Measurements from ENCODE around the gene AKT3.

The AKT3 gene

DNA sequence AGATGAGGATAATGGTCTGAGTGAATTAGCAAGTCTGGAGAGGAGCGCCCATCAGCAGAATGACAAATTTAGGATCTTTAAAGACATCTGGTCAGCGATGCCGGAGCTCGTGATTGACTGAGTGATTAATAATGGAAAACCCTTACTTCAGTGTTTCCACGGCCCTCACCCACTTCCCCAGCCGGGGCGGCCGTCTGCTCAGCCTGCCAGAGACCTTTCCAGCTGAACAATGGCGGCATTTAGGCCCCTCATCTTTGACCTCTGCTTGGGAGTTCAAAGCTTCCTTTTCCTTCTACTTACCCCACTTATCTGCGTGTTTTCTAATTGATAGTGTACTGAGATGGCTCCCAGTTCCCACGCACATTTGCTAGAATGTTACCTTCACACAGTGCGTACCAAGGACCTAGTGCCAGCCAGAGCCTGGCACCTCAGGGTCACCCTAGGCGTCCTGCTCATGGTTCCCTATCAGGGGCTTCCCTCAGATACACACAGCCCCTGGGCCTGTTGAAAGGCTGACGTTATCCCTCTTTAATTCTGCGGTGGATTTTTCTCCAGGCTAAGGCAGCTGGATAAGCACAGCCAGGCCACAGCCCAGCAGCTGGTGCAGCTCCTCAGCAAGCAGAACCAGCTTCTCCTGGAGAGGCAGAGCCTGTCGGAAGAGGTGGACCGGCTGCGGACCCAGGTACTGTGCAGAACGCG, 361.4 kb downstream of the AKT3 start:
- no peak for DNase-seq (ENCODE audit: low read depth in 2 of 2)

DNA sequence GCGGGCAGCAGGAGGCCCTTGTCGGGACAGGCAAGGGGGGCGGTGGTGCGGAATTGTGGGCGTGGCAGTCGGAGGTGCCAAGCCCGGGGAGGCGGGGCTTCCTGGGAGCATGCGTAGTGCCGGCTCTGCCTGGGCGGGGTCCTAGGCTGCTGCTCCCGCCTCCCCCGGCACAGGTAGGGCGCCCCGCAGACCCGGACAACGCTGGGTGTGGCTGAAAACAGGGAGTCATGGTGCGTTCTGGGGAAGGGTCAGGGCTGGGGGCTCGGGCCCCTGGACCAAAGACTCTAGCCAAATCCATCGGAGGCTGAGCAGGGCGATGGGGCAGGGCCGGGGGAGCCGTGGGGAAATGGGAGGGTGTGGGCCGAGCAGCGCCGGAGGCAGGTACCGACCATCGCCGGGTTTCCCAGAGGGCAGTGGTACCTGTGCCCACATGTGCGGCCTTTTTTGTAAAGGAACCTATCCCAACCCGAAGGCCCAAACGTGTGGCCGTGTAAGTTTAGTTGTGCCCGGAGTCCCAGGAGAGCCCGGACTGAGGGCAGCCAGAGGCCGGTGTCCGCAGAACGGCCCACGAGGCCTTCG, 362.3 kb downstream of the AKT3 start:
- DNase-seq (ENCODE audit: low read depth in 2 of 2), result no peak

DNA sequence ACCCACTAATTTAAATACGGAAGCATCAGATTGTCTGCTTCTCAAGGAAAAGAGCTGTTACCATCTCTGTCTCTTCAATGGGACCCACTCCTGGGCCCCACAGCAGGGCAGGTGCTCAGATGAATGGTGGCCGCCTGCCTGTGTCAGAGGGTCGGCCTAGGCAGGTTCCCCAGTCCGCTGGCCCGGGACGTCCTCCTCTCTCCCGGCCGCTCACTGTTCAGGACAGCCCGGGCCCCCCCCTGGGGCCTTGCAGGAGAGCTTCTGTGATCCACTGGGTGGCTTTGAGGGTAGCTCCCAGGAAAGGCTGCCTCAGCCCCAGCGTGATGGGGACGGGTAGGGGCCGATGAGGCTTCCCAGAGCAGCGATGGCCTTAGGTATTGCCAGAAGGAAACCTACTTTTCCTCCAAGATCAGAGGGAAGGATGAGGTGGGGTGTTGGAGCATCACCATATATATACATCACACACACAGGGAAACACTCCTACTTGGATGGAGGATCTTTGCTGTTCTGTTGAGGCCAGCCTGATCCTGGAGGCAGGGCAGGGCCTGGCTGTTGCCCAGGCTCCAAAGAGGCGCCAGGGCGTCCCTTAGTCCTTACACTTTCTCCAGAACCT, 362.9 kb downstream of the AKT3 start:
- DNase-seq (ENCODE audit: low read depth in 2 of 2), result no peak

DNA sequence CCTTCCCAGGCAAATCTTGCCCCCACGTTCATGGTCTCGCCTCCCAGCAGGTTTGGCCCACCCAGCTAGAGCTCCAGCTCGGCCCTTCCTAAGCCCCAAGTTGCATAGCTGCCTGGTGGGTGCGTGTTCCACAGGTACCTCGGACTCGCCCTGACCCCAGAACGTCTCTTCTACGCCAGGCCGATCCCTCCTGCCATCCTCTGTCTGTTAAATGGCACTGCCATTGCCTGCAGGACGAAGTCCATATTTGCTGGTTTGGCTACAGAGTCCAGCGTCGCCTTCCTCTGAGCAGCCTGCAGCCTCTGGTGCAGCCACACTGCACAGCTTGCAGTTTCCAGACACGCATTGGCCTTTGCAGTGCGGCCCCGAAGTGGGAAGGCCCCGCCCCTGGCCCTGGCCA, 366.1 kb downstream of the AKT3 start:
- no peak for DNase-seq (ENCODE audit: low read depth in 2 of 2)

DNA sequence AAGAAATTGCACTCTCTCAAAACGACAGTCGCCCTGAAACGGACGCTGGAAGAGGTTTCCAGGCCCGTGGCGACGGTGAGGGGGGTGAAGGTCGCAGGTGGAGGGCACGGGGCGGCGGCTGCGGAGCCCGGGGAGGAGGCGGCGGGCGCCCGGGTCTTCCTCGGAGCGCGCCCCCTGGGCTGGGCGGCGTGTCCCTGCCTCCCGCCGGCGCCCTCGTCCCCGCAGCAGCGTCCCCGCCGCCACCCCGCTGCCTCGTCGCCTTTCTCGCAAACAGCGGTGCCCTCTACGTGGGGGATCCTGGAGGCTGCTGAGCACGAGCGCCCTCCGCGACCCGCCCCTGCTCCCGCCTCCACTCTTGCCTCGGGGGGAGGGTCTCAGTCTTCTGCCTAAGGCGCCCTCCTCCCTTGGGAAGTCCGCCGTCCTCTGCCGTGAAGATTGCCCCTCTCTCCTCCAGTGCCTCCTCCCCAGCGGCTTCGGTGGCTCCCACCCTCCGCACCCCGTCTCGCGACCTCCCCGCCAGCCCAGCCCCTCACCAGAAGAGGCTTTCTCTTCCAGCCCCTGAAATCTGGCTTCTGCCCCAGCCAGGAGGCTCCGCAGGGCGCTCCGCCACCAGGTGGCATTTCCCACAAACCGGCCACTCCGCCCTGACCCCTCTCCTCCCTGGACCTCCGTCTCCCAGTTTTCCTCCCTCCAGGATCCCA, 366.8 kb downstream of the AKT3 start:
- DNase-seq (ENCODE audit: low read depth in 2 of 2), result no peak

DNA sequence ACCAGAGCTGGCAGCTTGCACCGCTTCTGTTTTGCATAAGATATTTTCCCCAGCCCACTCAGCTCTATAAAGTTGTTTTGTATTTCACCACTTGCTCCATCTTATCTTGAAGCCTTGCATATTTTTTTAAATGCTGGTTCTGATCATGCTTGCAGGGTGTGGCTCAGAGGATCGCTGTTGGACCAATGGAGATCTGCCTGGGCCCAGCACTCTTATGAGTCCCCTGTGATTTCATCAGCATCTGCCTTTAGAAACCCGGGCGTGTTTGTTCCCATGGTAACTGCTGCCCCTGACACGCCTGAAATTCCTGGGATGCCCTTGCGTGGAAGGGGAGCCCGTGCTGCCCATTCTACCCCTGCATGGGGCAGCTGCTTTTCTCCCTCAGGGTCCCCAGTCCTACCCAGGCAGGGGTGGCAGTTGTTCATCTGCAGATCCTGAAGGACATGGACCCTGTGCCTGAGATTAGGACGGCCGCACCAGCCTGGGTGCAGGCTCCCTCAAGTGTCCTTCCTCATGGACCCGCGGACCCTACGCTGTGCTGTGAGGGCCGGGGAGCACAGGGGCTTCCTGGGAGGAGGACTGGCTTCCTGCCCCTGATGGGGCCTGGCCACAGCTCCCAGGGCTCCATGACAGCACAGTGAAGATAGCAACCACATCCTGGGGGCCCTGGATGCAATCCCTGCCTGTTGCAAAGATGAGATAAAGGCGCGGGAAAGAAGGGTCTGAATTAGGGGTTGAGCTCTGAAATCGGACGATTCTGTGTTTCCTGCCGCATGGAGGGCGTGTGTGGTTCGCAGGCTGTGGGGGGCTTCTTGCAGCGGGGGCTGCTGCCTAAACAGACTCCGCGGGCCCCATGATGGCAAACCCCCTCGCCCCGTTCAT, 367.7 kb downstream of the AKT3 start:
- DNase-seq (ENCODE audit: low read depth in 2 of 2), result no peak

DNA sequence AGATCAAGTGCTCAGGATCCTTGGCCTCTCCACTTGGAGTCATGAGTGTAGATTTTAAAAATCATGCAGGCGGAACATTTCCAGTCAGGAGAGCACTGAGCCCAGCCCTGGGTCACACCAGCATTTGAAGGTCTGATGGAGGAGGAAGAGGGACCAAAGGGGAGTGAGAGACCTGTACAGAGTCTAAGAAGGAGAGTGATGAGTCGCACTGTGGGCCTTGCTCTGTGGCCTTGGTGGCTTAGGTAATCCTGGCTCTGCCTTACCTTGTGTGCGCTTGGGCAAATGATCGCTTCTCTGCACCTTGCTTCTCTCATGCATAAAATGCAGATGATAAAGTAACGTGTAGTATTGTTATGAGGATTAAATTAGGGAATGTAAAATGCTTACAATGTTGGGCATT, 368.9 kb downstream of the AKT3 start:
- no peak for DNase-seq (ENCODE audit: low read depth in 2 of 2)

DNA sequence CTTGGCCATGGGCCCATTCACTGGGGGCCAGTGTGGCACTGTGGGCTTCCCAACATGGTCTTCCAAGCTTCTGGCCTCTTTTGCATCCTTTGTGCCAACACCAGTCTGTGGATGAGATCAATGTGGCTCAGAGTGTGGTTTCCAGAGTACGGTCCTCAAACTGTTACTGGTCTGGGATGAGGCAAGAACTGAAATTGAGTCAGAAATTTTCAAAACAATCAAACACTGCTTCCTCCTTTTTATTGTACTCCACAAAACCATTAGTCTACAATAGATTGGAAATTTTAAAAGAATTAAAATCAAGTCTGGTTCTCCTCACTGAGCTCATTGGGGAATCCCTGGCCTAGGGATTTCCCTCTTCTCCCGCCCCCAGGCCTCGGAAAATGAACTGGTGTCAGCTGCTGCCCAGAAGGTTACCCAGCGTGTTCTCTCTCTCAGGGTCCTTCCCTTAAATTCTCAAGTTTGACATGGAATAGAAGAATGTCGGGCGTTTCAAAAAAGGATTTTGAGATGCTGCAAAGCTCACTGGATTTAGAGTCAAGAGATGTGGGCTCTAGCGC, 372.2 kb downstream of the AKT3 start:
- no peak for DNase-seq (ENCODE audit: low read depth in 2 of 2)

DNA sequence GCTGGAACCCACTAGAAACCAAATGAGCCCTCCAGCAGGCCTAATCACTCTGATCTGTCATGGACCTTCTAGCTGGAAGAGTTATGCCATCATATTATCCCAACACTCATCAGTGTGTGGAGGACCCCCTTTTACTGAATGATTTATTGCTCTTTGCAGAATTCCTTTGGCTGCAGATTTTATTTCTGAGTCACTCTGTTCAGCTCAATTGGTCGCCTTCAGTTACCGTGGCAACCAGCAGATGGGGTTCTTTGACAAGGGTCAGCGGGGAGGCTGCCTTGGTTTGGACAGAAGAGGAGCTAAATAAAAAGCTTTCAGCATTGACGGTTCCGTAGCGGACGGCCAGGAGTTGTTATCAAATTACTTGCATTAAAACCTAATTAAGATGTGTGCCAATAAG, 374.1 kb downstream of the AKT3 start:
- DNase-seq (ENCODE audit: low read depth in 2 of 2), result no peak

DNA sequence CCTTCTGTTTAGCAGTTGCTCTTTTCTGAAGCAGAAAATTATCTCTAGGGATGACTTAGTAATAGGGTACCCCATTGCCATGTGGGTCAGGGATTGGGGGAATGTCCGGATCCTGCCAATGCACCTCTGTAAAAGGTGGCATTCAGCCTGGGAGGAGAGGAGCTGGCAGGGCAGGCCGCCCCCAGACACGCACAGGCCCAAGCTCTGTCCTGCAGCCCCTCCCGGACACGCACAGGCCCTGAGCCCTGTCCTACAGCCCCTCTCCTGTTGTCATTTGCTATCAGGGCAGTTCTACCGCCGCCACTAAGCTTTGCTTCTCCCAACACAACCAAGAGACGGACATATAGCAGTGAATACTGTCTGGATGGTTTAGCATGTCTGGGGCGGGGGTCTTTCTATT, 375.1 kb downstream of the AKT3 start:
- no peak for DNase-seq (ENCODE audit: low read depth in 2 of 2)

DNA sequence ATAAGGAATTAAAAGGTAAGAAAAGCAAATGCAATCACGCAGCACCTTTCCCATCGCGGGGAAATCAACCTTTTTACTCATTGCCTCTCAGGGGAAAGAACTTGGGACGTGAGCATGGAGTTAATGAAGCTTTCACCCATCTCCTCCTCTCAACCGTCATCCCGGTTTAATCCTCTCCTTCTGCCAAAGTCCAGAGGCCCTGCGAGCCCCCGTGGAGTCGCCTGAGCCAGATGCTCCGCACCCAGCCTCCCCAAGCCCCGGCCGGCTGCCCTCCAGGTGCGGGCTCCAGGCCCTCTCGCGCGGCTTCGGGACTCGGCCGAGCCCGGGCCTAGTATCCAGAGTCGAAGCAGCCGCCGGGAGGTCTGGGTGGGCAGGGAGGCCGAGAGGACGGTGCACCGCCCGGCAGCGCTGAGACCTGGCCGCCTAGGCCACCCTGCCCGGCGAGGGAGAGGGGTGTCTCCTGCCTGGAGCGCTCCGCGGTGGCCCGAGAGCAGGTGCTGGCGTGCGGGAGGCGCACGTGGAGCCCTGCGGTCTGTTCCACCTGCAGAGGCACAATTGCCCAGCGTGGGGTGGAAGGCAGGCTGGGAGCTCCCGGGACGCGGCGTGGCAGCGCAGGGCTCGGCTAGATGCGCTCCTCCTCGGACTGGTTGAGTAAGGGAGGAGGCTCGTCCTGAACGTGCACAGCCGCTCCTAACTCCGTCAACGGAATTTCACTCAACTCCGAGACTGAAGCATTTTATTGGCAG, 375.7 kb downstream of the AKT3 start:
- DNase-seq (ENCODE audit: low read depth in 2 of 2), result no peak

DNA sequence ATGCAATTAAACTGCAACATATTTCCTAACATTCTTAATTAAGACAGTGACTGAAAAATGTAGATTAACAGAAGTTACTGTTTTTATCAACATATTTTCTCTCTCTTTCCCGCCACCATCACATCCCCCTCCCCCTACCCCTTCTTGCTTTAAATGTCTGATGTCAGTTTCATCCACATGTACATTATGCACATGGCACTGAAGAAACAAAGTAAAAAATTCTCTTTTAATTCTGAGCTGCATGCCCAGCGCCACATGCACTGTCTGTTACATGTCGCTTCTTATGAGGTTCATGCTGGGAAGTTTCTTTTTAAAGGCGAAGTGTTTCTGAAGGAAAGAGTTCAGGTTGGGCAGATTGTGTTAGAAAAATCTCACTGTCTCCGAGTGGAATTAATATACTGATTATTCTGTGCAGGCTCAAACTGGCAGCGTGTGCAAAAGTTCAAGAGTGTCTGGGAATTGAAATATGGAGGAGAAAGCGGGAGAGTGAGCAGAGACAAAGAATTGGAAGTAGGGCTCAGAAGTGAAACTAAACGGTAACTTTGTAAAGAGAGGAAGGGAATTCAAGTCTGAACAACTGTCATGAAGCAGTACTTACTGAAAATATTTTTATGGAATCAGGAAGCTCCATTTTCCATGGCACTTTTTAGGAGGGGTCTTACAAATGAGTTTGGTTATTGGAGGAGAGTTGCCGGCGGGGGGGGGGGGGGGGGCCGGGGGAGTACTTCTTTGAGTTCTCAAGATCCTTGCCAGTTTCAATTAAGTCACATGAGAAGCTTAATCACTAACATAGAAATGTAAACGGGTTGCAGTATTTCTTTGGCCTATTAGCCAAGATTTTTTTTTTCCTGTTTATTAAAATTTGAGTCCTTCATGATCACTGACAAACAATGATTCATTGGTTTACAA, 376.6 kb downstream of the AKT3 start:
- DNase-seq (ENCODE audit: low read depth in 2 of 2), result no peak

DNA sequence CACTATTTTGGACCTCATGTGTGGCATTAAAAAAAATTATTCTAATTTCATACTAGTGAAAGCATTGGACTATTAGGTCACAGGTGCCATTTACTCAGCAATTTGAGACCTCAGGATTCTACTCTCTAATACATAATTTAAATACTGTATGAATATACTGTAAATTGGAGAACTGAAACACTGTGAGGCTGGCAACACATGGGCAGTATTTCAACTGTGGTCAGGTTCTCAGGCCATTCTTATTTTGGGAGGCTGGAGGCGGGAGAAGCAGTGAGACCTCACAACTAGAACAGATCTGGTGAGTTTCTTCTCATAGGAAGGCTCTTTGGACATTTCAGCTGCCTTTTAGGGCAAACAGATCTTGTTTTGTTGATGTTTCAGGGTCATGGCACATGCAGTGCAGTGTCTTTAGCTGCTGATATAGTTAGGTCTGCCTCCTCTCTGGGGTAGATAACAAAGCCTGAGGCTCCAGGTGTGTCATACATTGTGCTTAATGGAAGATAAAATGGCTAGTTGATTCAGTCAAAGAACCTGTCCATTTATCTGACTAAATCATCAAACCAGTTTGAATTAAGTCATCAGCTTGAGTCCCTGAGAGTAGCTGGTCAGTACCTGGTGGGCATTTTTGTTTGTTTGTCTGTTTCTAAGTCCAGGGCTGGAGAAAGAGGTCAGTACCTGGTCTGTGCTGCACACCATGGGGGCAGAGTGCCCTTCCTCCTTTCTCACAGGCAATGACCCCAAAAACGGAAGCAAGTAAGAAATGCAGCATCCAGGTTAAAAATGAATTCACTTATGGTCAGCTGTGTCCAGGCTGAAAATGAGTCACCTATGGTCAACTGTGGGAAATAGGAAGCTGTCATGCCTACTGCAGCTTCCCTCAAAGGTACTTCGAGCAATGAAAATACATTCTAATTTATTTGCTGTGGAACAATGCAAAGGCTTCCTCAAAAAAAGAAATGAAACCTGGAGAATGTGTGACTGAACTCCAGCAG, 378.0 kb downstream of the AKT3 start:
- no peak for DNase-seq (ENCODE audit: low read depth in 2 of 2)

DNA sequence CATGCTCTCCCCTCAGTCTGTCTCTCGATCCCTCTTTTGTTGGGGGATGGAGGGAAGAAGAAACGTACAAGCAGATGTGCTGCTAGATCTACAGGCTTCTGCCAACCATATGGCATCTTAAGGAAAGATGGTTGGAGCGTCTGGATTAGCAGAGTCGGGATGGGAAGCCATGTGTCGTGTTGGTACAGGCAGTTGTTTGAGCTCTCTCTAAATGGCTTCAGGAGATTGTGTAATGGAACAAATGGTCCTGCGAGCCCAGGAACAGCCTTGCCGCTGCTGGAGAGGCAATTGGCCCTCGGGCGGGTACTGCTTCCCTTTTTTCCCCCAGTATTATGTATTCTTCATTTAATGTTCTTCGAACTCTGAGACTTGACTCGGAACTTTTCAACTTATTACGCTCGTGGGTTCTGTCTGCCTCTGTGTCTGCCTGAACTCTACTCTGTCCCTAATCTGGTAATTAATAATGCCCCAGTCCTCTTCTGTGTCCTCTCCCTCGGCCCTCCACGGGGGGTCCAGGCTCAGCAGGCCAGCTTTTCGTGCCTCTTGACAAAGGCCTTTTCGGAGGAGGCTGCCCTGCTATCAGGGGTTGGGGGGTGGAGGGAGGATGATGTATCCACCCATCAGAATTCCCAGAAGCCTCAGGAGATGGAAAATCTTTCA, 378.9 kb downstream of the AKT3 start:
- no peak for DNase-seq (ENCODE audit: low read depth in 2 of 2)

DNA sequence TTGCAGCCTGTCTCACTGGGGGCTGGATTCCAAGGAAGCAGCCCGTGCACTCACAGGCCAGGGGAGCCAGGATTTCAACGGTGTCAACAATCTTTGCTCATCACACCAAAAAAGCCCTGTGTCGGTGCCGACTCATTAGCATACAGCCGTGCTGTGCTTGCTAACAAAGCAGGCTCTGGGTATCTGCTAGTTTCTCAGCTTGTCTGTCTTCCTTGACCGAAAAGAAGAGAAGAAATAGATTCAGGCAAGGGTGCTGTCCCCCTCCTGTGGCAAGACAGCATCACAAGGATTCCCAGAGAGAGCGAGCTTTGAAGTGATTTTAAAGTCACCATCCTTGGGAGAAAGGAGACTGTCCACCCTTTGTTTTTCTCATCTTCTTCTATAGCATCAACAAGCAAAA, 379.5 kb downstream of the AKT3 start:
- no peak for DNase-seq (ENCODE audit: low read depth in 2 of 2)

DNA sequence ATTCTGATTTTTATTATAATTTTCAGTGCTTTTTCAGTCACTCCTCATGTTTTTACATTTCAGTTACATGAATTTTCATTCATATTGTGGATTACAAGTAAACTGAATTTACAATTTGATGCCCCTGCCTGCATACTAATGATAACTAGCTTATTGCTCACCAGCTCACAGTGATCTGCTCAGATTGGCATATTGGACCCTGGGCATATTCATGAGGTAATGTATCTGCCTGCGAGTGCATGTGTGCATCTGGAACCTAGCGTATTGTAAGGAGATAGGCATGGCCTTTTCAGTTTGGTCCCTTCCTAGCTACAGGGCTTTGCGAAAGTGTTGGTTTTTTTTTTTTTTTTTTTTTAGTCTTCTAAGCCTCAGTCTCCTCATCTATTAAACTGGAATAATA, 380.5 kb downstream of the AKT3 start:
- no peak for DNase-seq (ENCODE audit: low read depth in 2 of 2)

DNA sequence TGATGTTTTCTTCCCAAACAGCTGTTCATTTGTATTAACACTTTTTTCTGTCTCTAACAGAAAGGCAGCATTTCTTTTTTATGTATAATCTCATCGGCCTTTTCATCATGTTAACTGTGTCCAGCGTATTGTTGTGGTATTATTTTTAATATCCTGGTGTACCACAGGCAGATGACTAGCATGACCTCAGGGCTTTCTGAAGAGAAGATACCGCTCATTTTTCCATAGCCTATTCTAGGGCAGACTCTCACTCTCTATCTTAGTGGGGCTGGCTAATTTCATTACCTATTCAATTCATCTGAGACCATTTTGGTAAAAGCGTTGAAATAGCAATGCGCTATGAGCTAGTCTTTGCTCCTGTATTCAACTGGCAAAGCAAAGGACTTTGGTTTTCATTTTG, 384.3 kb downstream of the AKT3 start:
- DNase-seq (ENCODE audit: low read depth in 2 of 2), result no peak

DNA sequence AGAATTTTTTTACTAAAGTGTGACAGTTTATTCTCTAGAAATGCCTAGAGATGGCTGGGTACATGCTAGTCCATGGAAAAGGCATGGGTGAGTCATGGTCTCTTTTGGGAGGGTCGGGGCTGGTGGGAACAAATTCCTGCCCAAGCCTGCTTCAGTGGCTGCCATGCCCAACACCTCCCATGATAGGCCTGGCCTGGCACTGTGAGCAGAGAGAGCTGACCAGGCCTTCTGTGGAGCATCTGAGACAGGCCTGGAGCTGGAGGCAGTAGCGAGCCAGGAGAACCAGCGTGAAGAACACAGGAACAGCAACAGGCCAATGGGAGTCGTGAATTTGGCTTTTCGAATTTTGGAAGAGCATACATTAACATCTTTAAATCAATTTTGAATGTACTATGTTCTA, 385.0 kb downstream of the AKT3 start:
- DNase-seq (ENCODE audit: low read depth in 2 of 2), result no peak
